HG03060 (cell line): ENCODE data around the gene GPR34.
"Not testable (repeated sequence)": the region's sequence is repeated elsewhere in the genome, so short reads cannot be mapped to it uniquely, and the experiment has no call there.

Source experiments
- ATAC-seq: cut with Tn5 transposase; IDR thresholded peaks from one replicate; pipeline ENCODE4 v1.9.1; 2021; ENCODE audit warnings: low read depth, moderate number of reproducible peaks; ENCODE audit not compliant: unreplicated experiment

Gene GPR34

DNA sequence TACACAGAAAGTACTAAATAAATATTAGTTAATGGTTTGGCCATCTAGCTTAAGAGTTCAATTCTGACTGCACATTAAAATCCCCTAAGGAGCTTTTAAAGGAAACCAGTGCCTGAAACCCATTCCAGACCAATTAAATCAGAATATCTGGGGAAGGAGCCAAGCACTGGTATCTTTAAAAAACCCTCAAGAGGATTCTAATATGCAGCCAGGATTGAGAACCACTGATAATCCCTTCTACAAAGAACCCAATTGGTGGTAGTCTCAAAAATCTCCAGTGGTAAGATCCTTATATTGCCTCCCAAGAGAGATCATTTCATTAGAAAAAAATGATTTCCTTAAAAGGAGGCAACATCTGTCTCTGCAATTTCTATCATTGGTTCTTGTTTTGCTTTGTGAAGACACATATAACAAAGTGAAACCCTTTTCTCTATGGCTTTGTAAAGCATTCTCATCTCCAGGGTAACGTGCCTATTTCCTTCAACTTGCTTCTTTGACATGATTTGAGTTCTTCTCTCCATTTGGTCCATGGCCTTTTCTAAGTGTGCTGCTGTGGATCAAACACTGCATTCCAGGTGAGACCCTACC, 3.5 kb downstream of the GPR34 start:
- ATAC-seq, result no peak

DNA sequence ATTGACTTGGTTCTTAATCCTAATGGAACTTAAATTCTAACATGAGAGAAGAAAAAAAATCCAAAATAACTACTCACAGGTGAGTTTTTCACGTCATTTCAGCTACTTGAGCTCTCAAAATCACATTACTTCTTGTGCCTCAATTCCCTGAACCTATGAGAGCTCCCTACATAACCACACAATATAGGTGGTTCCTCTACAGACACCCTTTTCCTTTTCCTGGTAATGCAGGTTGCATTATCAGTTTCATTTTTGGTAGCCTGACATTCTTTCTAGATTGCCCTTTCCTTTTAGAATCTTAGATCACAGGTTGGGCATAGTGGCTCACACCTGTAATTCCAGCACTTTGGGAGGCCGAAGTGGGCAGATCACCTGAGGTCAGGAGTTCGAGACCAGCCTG, 4.3 kb downstream of the GPR34 start:
- ATAC-seq, result no peak

GRCh38 chrX:41695426-41695825, 6.7 kb downstream of the GPR34 start:
- ATAC-seq, result no peak

- ATAC-seq, result no peak
Observed at GRCh38 chrX:41703574-41704029, 14.8 kb downstream of the GPR34 start.

DNA sequence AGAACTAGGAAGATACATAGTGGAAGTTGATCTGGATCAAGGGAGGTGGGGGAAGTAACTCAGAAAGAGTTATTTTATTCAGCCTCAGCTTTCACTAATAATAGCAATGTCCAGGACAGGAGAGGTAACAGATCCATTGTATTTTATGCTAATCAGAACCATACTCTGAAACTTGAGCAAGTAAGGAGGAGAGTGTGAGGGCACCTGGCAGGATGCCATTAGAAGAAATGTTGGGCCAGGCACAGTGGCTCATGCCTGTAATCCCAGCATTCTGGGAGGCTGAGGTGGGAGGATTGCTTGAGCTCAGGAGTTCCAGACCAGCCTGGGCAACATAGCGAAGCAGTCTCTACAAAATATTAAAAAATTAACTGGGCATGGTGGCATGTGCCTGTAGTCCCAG, 16.3 kb downstream of the GPR34 start:
- ATAC-seq, result no peak

DNA sequence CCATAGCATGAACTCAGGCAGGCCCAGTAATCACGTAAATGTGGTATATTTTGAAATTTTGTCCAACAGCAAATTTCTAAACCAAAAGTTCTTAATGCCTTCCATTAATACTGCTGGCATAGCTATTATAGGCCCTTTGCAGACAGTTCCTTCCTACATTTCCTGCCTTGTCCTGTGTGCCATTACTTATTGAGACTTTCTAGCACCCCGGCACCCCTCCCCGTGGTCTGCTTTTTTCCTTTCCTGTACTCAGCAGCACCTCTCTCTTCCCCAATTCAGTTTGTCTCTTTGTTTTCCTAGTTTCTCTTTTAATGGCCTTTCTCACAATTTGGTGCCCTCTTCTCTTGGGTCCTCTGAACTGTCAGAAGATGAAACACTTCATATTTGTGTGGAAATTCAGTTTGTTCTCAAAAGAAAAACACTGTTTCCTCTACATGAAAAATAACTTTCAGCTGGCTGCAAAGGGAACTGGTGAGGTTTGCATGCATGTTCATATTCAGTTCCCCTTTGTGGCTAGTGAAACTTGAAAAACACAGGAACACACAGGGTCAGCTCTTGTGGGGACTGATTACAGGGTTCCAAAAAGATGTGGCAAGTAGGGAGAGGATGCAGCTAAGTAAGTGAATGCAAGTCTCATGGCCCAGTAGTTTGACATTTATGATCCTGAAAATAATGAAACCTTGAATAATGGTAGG, 17.1 kb downstream of the GPR34 start:
- peak; percentile 80 for ATAC-seq

DNA sequence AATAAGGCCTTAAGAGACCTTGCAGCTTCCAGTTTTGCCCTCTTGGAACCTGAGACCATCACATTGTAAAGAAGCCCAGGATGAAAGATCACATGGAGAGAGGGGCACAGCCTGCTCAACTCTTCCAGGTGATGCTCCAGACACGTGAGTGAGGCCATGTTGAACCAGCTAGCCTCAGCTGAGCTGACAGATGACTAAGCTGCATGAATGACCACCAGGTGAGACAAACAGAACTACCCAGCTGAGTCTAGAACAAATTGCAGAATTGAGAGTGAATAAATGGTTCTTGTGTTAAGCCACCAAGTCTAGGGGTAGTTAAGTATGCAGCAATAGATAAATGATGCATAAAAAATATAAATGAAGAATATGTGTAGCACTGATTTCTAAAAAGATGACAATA, 18.4 kb downstream of the GPR34 start:
- no peak for ATAC-seq

- ATAC-seq, result no peak
Observed at GRCh38 chrX:41708486-41708885, 19.7 kb downstream of the GPR34 start.

- ATAC-seq, result no peak
Observed at GRCh38 chrX:41711021-41711667, 22.4 kb downstream of the GPR34 start.

DNA sequence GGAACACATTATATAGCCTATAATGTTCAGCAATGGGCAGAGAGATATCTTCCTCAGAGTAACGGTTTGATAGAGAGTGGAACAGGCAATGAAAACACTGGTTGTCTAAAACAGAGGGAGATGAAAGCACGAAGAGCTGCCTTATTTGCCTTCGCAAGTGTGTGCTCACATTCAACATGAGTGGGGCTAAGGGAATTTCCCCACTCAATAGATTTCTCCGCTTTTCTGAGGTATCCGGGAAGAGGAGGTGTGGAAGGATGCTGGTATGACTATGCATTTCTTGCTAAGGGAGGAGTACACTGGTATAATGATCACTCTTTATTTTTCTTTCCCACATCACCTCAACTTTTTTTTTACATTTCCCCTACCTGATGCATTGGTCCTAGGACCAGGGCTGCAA, 27.4 kb downstream of the GPR34 start:
- no peak for ATAC-seq

DNA sequence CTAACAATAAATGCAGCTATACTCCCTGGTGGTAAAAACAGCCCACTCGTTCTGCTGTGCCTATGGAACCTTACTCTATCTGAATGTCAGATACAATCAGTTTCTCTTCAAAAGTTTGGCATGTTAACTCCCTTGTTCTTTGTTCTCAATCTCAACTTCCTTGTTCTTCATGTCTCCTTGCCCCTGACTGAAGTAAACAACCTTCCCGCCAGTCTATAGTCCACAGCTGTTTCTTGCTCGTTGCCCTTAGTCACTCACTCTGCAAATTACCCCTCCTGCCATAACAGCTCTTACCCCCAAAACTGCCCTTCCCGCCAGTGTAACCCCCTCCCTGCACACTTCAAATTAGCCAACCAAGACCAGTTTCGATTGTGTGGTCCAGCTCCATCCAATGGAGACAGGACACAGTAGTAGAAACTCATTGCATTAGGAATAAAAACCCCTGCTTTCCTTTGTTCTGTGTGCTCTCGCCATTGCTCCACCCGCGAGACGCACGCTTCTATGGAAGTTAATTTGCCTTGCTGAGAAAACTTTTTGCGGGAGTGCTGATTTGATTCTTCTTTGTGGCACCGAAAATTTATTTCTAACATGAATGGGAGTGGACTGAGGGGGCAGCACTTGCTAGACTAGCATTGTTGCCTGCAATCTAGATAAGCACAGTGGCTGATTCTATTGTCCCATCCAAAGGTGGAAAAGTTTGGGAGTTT, 28.1 kb downstream of the GPR34 start:
- no peak for ATAC-seq

DNA sequence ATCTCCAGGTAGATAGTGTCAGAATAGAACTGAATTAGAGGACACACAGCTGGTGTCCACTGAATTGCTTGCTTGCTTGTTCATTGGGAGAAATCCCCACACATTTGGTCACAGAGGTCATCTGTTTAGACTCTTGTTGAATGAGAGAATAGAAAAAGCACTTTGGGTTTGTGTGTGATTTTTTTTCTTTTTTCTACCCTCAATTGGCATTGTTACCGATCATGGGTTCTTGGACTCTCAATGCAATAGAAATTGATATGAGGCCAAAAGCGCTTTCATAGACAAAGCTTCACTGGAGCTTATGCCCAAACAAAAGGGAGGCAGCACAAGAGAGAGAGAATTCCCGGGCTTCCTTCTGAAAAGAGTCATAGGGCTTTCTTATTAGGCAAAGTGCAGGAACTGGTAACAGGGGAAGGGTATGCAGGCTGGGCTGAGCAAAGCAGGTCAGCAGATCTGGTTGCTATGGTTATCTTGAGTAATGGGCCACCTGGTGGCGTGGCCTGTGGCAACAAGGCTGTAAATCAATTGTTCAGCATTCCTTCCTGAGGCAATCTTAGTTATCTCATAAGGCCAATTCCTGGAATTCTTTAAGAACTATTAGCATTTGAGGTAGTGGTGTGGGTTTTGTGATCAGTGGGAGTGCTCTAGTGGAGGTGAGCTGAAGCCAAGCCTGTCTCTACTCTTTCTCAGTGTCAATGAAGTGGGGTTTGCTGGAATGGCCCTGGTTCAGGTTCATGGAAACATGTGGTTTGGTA, 29.9 kb downstream of the GPR34 start:
- no peak for ATAC-seq

GRCh38 chrX:41719610-41720009, 30.8 kb downstream of the GPR34 start:
- ATAC-seq, result not testable (repeated sequence)

DNA sequence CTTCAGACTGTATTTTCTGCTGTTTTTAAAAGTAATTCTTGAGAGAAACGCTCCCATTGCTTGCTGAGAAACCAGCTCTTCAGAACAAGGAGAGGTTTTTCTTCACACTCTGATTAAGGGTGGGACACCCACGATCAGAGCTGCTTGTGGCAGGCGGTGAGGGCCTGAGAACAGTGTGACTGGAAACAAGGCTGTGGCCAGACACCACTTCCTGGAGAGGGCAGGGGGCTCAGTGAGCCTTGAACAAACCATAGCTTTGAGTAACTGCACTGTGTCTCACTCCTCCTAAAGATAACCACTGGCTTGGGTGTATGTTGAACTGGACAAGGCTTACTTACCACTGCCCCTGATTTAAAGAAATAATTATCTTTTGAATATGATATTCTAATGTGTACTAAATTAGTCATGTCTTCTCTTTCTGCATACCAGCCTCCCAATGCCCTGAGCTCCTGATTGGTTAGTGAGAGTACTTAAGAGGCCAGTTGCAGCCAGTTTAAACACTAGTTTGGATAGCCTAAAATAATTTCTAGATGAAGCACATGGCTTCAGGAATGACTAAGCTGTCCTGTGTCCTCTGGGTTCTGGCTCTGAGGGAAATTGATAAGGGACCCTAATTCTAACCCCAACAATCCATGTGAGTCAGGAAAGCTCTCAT, 31.5 kb downstream of the GPR34 start:
- ATAC-seq, result peak; percentile 80

- ATAC-seq, result no peak
Observed at GRCh38 chrX:41721590-41721989, 32.8 kb downstream of the GPR34 start.

DNA sequence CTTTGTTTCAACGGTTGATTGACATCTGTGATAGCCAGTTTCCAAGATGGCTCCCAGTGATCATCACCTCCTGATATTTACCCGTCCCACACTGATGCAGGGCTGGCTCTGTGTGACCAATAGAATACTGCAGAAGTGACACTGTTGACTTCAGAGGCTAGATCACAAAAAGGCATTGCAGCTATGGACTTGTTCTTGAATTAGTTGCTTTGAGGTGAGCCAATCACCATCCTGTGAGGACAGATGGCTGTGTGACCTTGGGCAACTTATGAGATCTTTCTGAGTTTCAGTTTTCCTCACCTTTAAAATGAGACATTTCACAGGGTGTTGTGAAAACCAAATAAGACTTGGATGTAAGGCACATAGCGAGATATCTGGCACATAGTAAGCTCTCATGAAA, 33.4 kb downstream of the GPR34 start:
- no peak for ATAC-seq

GRCh38 chrX:41722816-41723618, 34.2 kb downstream of the GPR34 start:
- no peak for ATAC-seq

- ATAC-seq, result no peak
Observed at GRCh38 chrX:41723826-41724225, 35.1 kb downstream of the GPR34 start, which contains the start of gene GPR82. Gene GPR82, plus strand, starts transcription at chrX:41724181. Its CDS starts 2,846 bp downstream, at chrX:41727027.

DNA sequence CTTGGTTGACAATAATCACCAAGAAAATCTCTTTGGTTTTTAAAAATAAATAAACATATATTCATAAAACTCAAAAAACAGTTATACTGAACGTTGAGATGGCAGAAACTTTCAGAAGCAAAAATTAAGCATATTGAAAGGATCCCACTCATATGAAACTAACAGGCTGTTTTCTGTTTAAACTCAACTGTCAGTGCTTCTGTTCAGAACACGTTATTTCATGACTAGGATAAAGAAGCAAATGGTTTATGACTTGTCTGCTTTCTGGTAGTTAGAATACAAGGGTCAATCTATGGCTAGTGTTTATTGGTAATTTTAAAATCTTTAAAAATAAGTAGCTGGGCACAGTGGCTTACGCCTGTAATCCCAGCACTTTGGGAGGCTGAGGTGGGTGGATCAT, 39.4 kb downstream of the GPR34 start:
- ATAC-seq, result no peak
